Gastrocnemius medialis (tissue), 4 donors: Measurements from ENCODE around the gene RDH13. TPM values are rescaled to one million over a fixed set of nuclear protein-coding genes. Genes with fewer than 3 reads are reported as not detected.

Experiments
- ATAC-seq, 2 donors: fragments of 150-250 bp; one replicate each; pipeline ENCODE4 v1.9.1; 2016
- DNase-seq, 2 donors: peaks; one replicate each; pipeline ENCODE4 v3.0.0-alpha.2; 2019
- H3K27ac ChIP-seq, 4 donors: fragments of 200-600 bp; sonication (generic); 1 replicate in 1 of 4; 2 replicates in 3 of 4; pipeline ENCODE4 v1.5.1; 2016 to 2018; ENCODE audit warnings: mild to moderate bottlenecking in 2 of 4, moderate library complexity in 1 of 4
- H3K27me3 ChIP-seq, 3 donors: fragments of 200-600 bp; sonication (generic) in 2 of 3; 1 replicate in 1 of 3; 2 replicates in 2 of 3; pipeline versions ENCODE4 v1.5.1 to v1.6.0; 2016 to 2019; ENCODE audit warnings: mild to moderate bottlenecking in 1 of 3, moderate library complexity in 1 of 3
- H3K36me3 ChIP-seq, 2 donors: fragments of 200-600 bp; sonication (generic) in 1 of 2; one replicate each; pipeline ENCODE4 v1.5.1; 2017 to 2018
- H3K4me1 ChIP-seq, 2 donors: fragments of 200-600 bp; sonication (generic) in 1 of 2; one replicate each; pipeline ENCODE4 v1.5.1; 2016 to 2017; ENCODE audit warnings: mild to moderate bottlenecking in 2 of 2
- H3K4me3 ChIP-seq, 4 donors: fragments of 200-600 bp; sonication (generic) in 3 of 4; 1 replicate in 1 of 4; 2 replicates in 3 of 4; pipeline ENCODE4 v1.5.1; 2016 to 2019; ENCODE audit warnings: mild to moderate bottlenecking in 2 of 4
- H3K9me3 ChIP-seq, 3 donors: fragments of 200-600 bp; sonication (generic) in 2 of 3; 1 replicate in 1 of 3; 2 replicates in 2 of 3; pipeline ENCODE4 v1.5.1; 2016 to 2019
- CTCF ChIP-seq, 5 experiments: fragments of 450-650 bp in 3 of 5; fragments of 200-600 bp in 2 of 5; sonication (generic) in 2 of 5; IDR thresholded peaks in 4 of 5; conservative IDR thresholded peaks in 1 of 5; 1 replicate in 4 of 5; 2 replicates in 1 of 5; pipeline ENCODE4 v1.5.1; 2016 to 2019; ENCODE audit warnings: antibody characterized with exemption in 5 of 5, mild to moderate bottlenecking in 3 of 5, moderate library complexity in 3 of 5
- POLR2A ChIP-seq, 2 donors: fragments of 450-650 bp; IDR thresholded peaks; one replicate each; pipeline ENCODE4 v1.6.1; 2017; ENCODE audit warnings: antibody characterized with exemption in 2 of 2, mild to moderate bottlenecking in 2 of 2, moderate library complexity in 2 of 2
- in situ Hi-C, 4 donors: fragments of 200-750 bp; cut with MboI; loops; one replicate each; pipeline versions ENCODE4 v1.15.0 to v1.8.0; 2017; ENCODE audit warnings: low sequenced_read_pairs in 4 of 4
- intact Hi-C: fragments of 100-400 bp; cut with DNase I; formaldehyde crosslinking; loops from one replicate; pipeline ENCODE4 v1.15.1; 2023; ENCODE audit warnings: low total_unique reads
- total RNA-seq, 4 donors: library from RNA; depleted of rRNA; stranded (reverse); fragments of >200 nt; gene quantifications; one replicate each; pipeline versions ENCODE4 v1.1.0 to v1.2.3, GENCODE V29; 2016

Gene RDH13
- total RNA-seq, 4 donors from 2014 or later = 5.2 to 10.5 (median 7.6) TPM

GRCh38 chr19:55058781-55059610, 4.0 kb downstream of the RDH13 start:
- Histone ChIP-seq H3K36me3 (peaks cover 0 to 50% of the 10 kb centered on the region in 2 donors), H3K9me3 (no peaks in the 10 kb centered on the region), H3K4me3 (no peak overlapping the region), H3K27me3 (no peaks in the 10 kb centered on the region), H3K27ac (no peak overlapping the region), H3K4me1 (peaks cover 3 to 9% of the 10 kb centered on the region in 2 donors)
- intact Hi-C loops = no loop called here
- TF ChIP-seq CTCF (IDR thresholded peaks at IDR 0.05 in 4 of 5, conservative IDR thresholded peaks at IDR 0.05 in 1 of 5) = no peak
- TF ChIP-seq POLR2A (IDR thresholded peaks at IDR 0.05) = no peak
- ATAC-seq = no peak
- in situ Hi-C loops = no loop called here
- DNase-seq = no peak

GRCh38 chr19:55056827-55057226, 6.1 kb downstream of the RDH13 start:
- no peak for ATAC-seq
- Histone ChIP-seq H3K9me3 (no peaks in the 10 kb centered on the region), H3K4me1 (peaks cover 0 to under 1% of the 10 kb centered on the region in 2 donors), H3K27ac (no peak overlapping the region), H3K36me3 (peaks cover 0 to 58% of the 10 kb centered on the region in 2 donors), H3K4me3 (no peak overlapping the region), H3K27me3 (no peaks in the 10 kb centered on the region)
- intact Hi-C loops = no loop called here
- DNase-seq = no peak
- in situ Hi-C loops = no loop called here
- no peak for TF ChIP-seq CTCF (IDR thresholded peaks at IDR 0.05 in 4 of 5, conservative IDR thresholded peaks at IDR 0.05 in 1 of 5)

GRCh38 chr19:55053735-55054134, 9.2 kb downstream of the RDH13 start:
- no peaks in the 10 kb centered on the region for H3K9me3 ChIP-seq
- in situ Hi-C loops = no loop called here
- no peaks in the 10 kb centered on the region for H3K27me3 ChIP-seq
- DNase-seq (no peak), ATAC-seq (no peak)
- H3K4me1 ChIP-seq = no peaks in the 10 kb centered on the region
- H3K27ac ChIP-seq = no peak overlapping the region
- no peak overlapping the region for H3K4me3 ChIP-seq
- TF ChIP-seq CTCF (IDR thresholded peaks at IDR 0.05 in 4 of 5, conservative IDR thresholded peaks at IDR 0.05 in 1 of 5) (no peak), POLR2A (IDR thresholded peaks at IDR 0.05) (no peak)
- intact Hi-C loops = no loop called here
- H3K36me3 ChIP-seq = peaks cover 0 to 58% of the 10 kb centered on the region in 2 donors

GRCh38 chr19:55050749-55051532, 12.0 kb downstream of the RDH13 start:
- Histone ChIP-seq H3K27me3 (no peaks in the 10 kb centered on the region), H3K4me3 (no peak overlapping the region), H3K4me1 (no peaks in the 10 kb centered on the region), H3K9me3 (no peaks in the 10 kb centered on the region), H3K36me3 (peaks cover 0 to 60% of the 10 kb centered on the region in 2 donors), H3K27ac (no peak overlapping the region)
- ATAC-seq (no peak), DNase-seq (no peak)
- intact Hi-C loops = no loop called here
- no peak for TF ChIP-seq POLR2A (IDR thresholded peaks at IDR 0.05)
- TF ChIP-seq CTCF (IDR thresholded peaks at IDR 0.05 in 4 of 5, conservative IDR thresholded peaks at IDR 0.05 in 1 of 5) = no peak
- in situ Hi-C loops = no loop called here
